RWPE2 (cell line): Measurements from ENCODE around the gene F7.

ENCODE experiments used
- ATAC-seq: fragments of 200-7000 bp; cut with Tn5 transposase; 3 replicates; pipeline ENCODE4 v1.9.1; 2021; ENCODE audit warnings: low read depth
- DNase-seq: peaks from one replicate; pipeline ENCODE4 v3.0.0-alpha.2; 2020; ENCODE audit warnings: low spot score
- H3K27ac ChIP-seq: fragments of 450-650 bp; 2 replicates; pipeline ENCODE4 v1.5.1; 2017; ENCODE audit warnings: mild to moderate bottlenecking; ENCODE audit not compliant: poor library complexity, severe bottlenecking
- H3K27me3 ChIP-seq: fragments of 250-450 bp; sonication (Bioruptor Pico); 2 replicates; pipeline ENCODE4 v1.5.1; 2021; ENCODE audit warnings: mild to moderate bottlenecking, moderate library complexity; ENCODE audit not compliant: insufficient read depth, poor library complexity, severe bottlenecking
- H3K36me3 ChIP-seq: fragments of 250-450 bp; sonication (Bioruptor Pico); 2 replicates; pipeline ENCODE4 v1.5.1; 2020; ENCODE audit warnings: low read depth, mild to moderate bottlenecking, moderate library complexity
- H3K4me1 ChIP-seq: fragments of 250-450 bp; sonication (Bioruptor Pico); 2 replicates; pipeline ENCODE4 v1.5.1; 2021; ENCODE audit warnings: mild to moderate bottlenecking, moderate library complexity; ENCODE audit not compliant: insufficient read depth, poor library complexity, severe bottlenecking
- H3K4me3 ChIP-seq: fragments of 250-450 bp; sonication (Bioruptor Pico); 2 replicates; pipeline ENCODE4 v1.5.1; 2021; ENCODE audit warnings: mild to moderate bottlenecking, moderate library complexity; ENCODE audit not compliant: severe bottlenecking
- H3K9me3 ChIP-seq: fragments of 250-450 bp; sonication (Bioruptor Pico); 2 replicates; pipeline ENCODE4 v1.5.1; 2021; ENCODE audit warnings: mild to moderate bottlenecking, moderate library complexity; ENCODE audit not compliant: severe bottlenecking
- CTCF ChIP-seq: fragments of 450-650 bp; IDR thresholded peaks from one replicate; pipeline ENCODE4 v1.5.1; 2017; ENCODE audit warnings: mild to moderate bottlenecking, moderate library complexity; ENCODE audit not compliant: poor library complexity, severe bottlenecking

Gene F7

GRCh38 chr13:113166266-113166665 lies 60.7 kb downstream of the F7 start:
- Histone ChIP-seq H3K27ac (no peak overlapping the region), H3K9me3 (no peaks in the 10 kb centered on the region), H3K36me3 (no peaks in the 10 kb centered on the region), H3K27me3 (peaks cover 14% of the 10 kb centered on the region), H3K4me1 (no peaks in the 10 kb centered on the region), H3K4me3 (no peak overlapping the region)
- DNase-seq (no peak), ATAC-seq (no peak)
- TF ChIP-seq CTCF, result no peak

- Histone ChIP-seq H3K4me1 (no peaks in the 10 kb centered on the region), H3K9me3 (no peaks in the 10 kb centered on the region), H3K36me3 (no peaks in the 10 kb centered on the region), H3K27me3 (peaks cover 12% of the 10 kb centered on the region), H3K4me3 (no peak overlapping the region), H3K27ac (no peak overlapping the region)
- DNase-seq, result no peak
- TF ChIP-seq CTCF, result no peak
- ATAC-seq, result no peak
Measured at GRCh38 chr13:113166681-113167080, 61.1 kb downstream of the F7 start.

GRCh38 chr13:113167155-113167554 lies 61.6 kb downstream of the F7 start:
- no peak for ATAC-seq
- no peaks in the 10 kb centered on the region for H3K36me3 ChIP-seq
- H3K4me1 ChIP-seq, result no peaks in the 10 kb centered on the region
- no peak overlapping the region for H3K4me3 ChIP-seq
- no peak for DNase-seq
- no peak overlapping the region for H3K27ac ChIP-seq
- peaks cover 12% of the 10 kb centered on the region for H3K27me3 ChIP-seq
- H3K9me3 ChIP-seq, result no peaks in the 10 kb centered on the region
- TF ChIP-seq CTCF, result no peak

GRCh38 chr13:113167575-113167974 lies 62.0 kb downstream of the F7 start:
- Histone ChIP-seq H3K9me3 (no peaks in the 10 kb centered on the region), H3K4me1 (no peaks in the 10 kb centered on the region), H3K27me3 (peaks cover 12% of the 10 kb centered on the region), H3K4me3 (no peak overlapping the region), H3K27ac (no peak overlapping the region), H3K36me3 (no peaks in the 10 kb centered on the region)
- no peak for TF ChIP-seq CTCF
- ATAC-seq (no peak), DNase-seq (no peak)

GRCh38 chr13:113168211-113168610 lies 62.6 kb downstream of the F7 start:
- H3K36me3 ChIP-seq, result no peaks in the 10 kb centered on the region

More at GRCh38 chr13:113168211-113168610, 62.6 kb downstream of the F7 start:
- H3K27me3 ChIP-seq, result peaks cover 7% of the 10 kb centered on the region
- H3K4me3 ChIP-seq, result no peak overlapping the region
- TF ChIP-seq CTCF, result no peak
- DNase-seq (no peak), ATAC-seq (no peak)
- H3K4me1 ChIP-seq, result no peaks in the 10 kb centered on the region
- no peak overlapping the region for H3K27ac ChIP-seq
- H3K9me3 ChIP-seq, result no peaks in the 10 kb centered on the region
